ENCODE results near the gene DMPK. TPM values are rescaled to one million over a fixed set of nuclear protein-coding genes. Genes with fewer than 3 reads are reported as not detected.

DMPK gene
- total and polyA plus RNA-seq, 9 of the 15 experiments (the other 6 are each of a cell fraction or from before 2014, with no cell fraction given), result 0.24 to 31.3 (median 7.3) TPM

GRCh38 chr19:45767881-45768654, 14.2 kb downstream of the DMPK start (continued):
- peak; percentile 13 to 33; a peak in 3 of 4 replicates for TF ChIP-seq MAZ (CRISPR knock-in tag; conservative IDR thresholded peaks at IDR 0.05 in 1 of 2, IDR thresholded peaks at IDR 0.05 in 1 of 2)
- no peak for TF ChIP-seq EHMT2 (IDR thresholded peaks at IDR 0.05)
- no peak for TF ChIP-seq TSHZ1 (CRISPR knock-in tag; IDR thresholded peaks at IDR 0.05)
- TF ChIP-seq SAFB2 (IDR thresholded peaks at IDR 0.05; ENCODE audit: borderline replicate concordance, low read depth, low read length, severe bottlenecking), result no peak
- TF ChIP-seq ETS1 (conservative IDR thresholded peaks at IDR 0.05; ENCODE audit: control insufficient read depth, low read depth, low read length), result no peak; the same call in 1 of the 2 replicates
- TF ChIP-seq CHD7 (IDR thresholded peaks at IDR 0.05; ENCODE audit: low read depth, low read length), result no peak
- 0 out of 2 replicates have a peak, but pooled peaks have one; percentile 45 for TF ChIP-seq ELF2 (CRISPR knock-in tag; IDR thresholded peaks at IDR 0.05)
- no peak for TF ChIP-seq CHD4 (IDR thresholded peaks at IDR 0.05; ENCODE audit: insufficient read depth, insufficient replicate concordance, low read depth, low read length, poor library complexity, severe bottlenecking)
- no peak for TF ChIP-seq NBN (IDR thresholded peaks at IDR 0.05; ENCODE audit: low read depth)

All from K562 (cell line).